Stimulated activated CD4-positive, alpha-beta T cell treated with anti-CD3 and anti-CD28 coated beads, Interleukin-15, amount 100 ng/mL, for 48 hours (primary cell): Measurements from ENCODE around the gene SCUBE1.

Source experiments
- DNase-seq, 2 donors: peaks; one replicate each; pipeline ENCODE4 v3.0.0-alpha.2; 2020; ENCODE audit warnings: low read depth in 2 of 2

SCUBE1 gene

GRCh38 chr22:43177479-43177878, 165.7 kb downstream of the SCUBE1 start:
- DNase-seq, result no peak

- no peak for DNase-seq
Measured at GRCh38 chr22:43176090-43176489, 167.1 kb downstream of the SCUBE1 start.

DNA sequence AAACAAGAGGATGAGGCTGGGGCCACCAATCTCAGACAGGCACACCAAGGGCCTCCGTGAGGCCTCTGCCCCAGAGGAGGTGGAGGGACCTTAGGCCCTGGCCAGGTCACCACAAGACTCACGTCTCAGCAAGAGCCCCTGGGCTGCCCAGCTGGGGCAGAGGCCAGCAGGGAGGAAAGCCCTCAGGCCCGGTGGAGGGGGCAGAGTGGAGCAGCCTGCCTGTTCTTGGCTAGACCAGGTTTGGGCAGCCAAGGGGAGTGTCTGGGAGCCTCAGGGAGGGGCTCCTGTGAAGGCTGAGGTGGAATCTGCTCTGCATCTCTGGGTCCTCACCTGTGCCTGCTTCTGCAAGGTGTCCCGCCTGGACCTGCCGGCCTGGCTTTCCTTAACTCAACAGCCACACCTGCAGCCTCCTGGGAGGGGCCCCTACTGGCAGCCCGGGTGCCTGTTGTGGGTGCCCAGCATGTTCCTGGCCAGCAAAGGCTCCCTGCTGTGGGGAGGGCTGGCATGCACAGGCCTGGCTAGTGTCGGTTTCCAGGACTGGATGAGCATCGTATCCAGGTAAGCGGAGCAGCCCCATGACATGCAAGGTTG, 168.1 kb downstream of the SCUBE1 start:
- no peak for DNase-seq

GRCh38 chr22:43173976-43174720, 169.0 kb downstream of the SCUBE1 start:
- no peak for DNase-seq

DNA sequence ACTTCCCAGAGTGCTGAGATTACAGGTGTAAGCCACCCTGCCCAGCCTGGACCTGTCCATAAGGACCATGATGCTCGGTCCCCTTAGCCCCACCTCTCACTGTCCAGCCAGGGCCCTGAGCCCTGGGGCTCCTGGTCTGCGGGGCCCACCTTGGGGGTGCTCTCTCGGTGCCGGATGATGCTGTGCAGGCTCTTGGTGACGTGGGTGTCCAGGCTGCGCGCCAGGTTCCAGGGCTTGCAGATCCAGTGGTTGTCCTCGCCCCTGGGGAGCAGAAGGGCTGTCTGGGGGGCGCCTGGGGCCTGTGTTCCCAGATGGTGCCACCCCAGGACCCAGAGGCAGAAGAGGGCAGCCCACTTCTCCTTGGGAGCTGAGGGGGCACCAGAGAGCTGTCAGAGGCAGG, 169.6 kb downstream of the SCUBE1 start:
- no peak for DNase-seq

- DNase-seq, result no peak
Measured at GRCh38 chr22:43172191-43172590, 171.0 kb downstream of the SCUBE1 start.

DNA sequence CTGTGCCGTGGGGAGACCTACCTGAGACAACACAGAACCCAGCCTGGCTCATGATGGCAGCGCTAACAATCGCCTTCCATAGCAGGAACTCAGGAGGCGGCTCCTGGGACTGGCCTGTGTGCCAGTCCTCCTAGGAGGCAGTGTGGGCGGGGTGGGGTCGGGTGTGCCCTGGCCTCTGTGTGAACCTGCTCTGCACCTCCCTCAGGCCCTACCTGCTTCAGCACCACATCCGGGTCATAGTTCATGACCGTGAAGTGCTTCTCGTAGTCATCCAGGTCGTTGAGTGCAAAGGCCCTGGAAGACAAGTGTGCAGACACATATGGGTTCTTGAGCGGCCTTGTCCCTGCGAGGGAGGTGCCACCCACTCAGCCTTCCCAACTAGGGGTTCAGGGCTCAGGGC, 171.6 kb downstream of the SCUBE1 start:
- DNase-seq, result no peak

GRCh38 chr22:43171019-43171491, 172.1 kb downstream of the SCUBE1 start:
- no peak for DNase-seq

DNA sequence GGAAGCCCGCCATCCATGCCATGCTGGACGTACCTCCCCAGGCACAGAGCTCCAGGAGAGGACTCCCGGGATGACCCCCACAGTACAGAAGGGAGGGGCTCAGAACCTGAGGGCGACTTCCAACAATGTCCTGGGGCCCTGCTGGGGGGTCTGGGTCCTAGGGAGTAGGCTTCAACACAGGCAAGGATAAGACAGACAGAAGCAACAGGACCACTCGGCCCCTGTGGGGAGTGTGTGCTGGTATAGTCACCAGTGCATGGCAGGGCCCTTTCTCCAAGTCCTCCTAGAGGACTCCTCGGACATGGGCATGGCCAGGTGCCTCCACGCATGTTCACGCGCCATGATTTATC, 173.1 kb downstream of the SCUBE1 start:
- no peak for DNase-seq

DNA sequence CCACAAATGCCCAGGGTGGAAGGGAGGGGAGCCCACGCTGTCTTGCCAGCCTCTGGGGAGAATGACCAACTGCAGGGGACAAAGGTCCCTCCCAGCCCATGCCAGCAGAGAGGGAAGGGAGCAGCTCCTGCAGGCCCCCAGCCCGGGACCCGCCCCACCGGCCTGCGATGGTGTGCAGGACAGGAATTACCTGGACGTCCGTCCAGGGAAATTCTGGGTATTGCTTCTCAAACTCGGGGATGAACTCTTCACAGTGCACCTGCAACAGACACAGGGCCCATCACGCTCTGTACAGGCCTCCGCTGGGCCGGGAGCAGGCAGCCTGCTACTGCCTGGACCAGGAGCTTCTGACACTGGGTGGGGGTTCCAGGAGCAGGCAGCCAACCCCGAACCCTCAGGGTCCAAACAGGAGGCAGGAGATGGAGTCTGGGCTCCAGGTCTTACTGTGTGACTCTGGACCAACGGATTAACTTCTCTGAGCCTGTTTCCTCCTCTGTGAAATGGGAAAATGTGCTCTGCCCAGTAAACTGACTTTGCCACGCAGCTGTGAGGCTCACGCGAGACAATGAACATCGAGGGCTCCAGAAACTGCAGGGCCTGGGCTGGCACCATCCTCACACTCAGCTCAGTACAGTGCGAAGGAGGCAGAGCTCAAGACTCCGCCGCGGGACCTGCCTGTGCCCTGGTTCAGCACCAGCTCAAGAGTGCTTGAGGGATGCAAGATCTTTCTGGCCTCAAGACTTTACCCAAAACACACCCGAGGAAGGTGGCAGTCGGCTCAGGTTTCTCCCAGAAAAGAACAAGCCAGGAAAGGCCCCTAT, 173.7 kb downstream of the SCUBE1 start:
- DNase-seq, result no peak

GRCh38 chr22:43168471-43169309, 174.5 kb downstream of the SCUBE1 start:
- DNase-seq, result no peak

GRCh38 chr22:43167001-43167589, 176.1 kb downstream of the SCUBE1 start:
- DNase-seq, result no peak

DNA sequence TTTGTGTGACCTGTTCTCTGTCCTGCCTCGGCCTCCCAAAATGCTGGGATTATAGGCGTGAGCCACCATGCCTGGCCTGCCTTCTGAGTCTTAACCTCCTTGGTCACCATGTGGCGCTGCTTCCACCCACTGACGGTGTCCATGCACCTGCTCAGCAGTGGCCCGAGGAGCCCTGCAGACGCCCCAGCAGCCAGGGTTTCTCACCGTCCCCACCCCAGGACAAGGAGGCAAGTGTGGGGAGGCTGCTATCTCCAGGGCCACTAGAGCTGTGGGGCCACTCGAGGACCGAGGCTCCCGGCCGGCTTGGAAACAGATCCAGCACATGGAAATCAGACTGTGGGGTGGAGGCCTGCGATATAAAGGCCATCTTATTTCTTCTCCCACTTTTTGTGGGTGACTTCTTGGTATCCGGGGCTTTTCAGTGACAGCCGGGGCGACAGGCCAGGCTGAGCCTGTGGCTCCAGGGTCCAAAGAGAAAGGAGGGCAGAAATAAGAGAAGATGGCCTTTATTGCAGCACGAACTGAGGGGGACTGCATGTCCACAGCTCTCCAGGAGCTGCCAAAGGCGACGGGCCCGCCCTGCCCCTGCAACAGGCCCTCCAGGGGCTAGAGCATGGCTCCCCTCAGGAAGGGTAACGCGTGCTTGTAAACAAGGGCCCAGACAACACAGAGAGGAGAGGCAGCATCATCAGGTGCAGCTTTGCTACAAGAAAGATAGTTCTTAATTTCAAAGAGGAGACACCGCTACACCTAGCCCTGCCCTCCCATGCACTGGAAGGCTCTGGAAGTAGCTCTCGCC, 176.8 kb downstream of the SCUBE1 start:
- no peak for DNase-seq

DNA sequence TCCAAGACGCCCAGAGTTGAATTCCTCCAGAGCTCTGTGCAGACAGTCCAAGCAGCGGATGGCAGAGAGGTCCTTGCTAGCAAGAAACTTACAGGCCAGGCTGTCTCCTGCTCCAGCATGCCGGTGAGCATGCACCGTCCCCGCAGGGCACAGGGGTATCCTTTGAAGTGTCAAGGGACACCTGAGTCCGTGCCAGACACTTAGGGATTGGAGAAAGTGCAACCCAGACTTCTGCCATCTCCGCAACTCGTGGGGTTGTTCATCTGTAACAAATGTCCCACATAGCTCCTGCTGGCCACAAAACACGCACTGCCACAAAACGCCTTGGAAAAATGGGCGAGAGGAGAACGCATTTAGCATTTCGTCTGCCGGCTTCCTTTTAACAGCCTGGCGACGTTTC, 178.5 kb downstream of the SCUBE1 start:
- DNase-seq, result no peak

GRCh38 chr22:43163241-43163795, 179.9 kb downstream of the SCUBE1 start:
- DNase-seq, result no peak

DNA sequence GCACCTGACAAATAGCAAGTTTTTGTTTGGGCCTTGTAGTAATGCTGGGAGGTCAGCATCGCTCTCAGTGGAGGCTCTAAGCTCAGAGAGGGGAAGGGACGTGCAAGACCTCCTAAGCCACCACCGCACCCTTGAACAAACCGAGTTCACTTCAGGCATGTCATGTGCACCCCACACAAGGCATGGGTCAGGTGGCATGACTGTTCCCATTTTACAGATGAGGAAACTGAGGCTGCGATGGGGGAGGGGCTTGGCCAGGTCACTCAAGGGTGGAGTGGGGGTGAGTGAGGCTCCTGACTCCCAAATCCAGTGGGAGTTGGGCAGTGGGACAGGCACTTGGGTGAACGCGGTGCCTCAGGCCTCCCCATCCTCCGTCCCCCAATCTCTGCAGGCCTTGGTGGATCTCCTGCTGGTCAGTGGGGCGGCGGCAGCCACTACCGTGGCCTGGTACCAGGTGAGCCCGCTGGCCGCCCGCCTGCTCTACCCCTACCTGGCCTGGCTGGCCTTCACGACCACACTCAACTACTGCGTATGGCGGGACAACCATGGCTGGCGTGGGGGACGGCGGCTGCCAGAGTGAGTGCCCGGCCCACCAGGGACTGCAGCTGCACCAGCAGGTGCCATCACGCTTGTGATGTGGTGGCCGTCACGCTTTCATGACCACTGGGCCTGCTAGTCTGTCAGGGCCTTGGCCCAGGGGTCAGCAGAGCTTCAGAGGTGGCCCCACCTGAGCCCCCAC, 180.6 kb downstream of the SCUBE1 start:
- no peak for DNase-seq

GRCh38 chr22:43160497-43161126, 182.6 kb downstream of the SCUBE1 start:
- no peak for DNase-seq

- no peak for DNase-seq
Measured at GRCh38 chr22:43159484-43160178, 183.5 kb downstream of the SCUBE1 start.
